Subcutaneous adipose tissue (tissue), 4 donors: ENCODE measurements around the gene RAB40C. TPM values are rescaled to one million over a fixed set of nuclear protein-coding genes. Genes with fewer than 3 reads are reported as not detected.

Experiments
- total RNA-seq, 4 donors: library from RNA; depleted of rRNA; stranded (reverse); fragments of >200 nt; gene quantifications; one replicate each; pipeline ENCODE4 v1.1.0, GENCODE V29; 2016
- TF ChIP-seq, protein P1 (sequence below): fragments of 450-650 bp; IDR thresholded peaks from one replicate; pipeline ENCODE4 v1.5.1; 2016; ENCODE audit warnings: low read depth, mild to moderate bottlenecking, control low read depth, antibody characterized with exemption, moderate library complexity

The RAB40C gene
- total RNA-seq, 4 donors from 2014 or later = 7.7 to 32.2 (median 12.3) TPM

DNA sequence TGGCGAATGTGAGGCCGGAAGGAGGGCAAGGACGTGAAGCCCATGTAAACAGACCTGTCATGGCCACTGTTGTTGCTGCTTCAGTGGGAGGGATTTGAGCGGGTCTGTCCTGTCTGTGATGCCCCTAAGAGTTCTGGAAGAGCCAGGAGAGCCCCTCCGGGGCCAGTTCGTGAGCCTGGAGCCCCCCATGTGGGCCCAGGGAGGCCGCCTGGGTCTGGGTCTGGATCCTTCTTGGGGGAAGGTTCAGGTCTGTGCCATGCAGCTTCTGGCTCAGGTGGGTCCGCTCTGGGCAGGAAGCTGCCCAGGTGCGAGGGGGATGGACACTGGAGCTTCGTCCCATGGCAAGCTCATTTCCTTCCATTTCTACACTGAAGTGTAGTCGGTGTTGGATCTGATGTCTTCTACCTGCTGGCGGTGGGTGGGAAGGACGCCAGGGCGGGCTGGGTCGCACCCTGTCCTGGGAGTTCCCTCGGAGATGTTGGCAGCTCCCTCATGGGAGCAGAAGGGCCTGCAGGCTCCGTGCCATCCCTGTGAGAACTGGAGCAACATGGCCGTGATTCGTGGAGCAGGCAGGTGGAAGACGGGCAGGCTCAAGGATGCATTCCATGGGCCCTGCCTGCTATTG lies 29.7 kb downstream of the RAB40C start:
- TF ChIP-seq, protein P1, sequence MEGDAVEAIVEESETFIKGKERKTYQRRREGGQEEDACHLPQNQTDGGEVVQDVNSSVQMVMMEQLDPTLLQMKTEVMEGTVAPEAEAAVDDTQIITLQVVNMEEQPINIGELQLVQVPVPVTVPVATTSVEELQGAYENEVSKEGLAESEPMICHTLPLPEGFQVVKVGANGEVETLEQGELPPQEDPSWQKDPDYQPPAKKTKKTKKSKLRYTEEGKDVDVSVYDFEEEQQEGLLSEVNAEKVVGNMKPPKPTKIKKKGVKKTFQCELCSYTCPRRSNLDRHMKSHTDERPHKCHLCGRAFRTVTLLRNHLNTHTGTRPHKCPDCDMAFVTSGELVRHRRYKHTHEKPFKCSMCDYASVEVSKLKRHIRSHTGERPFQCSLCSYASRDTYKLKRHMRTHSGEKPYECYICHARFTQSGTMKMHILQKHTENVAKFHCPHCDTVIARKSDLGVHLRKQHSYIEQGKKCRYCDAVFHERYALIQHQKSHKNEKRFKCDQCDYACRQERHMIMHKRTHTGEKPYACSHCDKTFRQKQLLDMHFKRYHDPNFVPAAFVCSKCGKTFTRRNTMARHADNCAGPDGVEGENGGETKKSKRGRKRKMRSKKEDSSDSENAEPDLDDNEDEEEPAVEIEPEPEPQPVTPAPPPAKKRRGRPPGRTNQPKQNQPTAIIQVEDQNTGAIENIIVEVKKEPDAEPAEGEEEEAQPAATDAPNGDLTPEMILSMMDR = no peak

DNA sequence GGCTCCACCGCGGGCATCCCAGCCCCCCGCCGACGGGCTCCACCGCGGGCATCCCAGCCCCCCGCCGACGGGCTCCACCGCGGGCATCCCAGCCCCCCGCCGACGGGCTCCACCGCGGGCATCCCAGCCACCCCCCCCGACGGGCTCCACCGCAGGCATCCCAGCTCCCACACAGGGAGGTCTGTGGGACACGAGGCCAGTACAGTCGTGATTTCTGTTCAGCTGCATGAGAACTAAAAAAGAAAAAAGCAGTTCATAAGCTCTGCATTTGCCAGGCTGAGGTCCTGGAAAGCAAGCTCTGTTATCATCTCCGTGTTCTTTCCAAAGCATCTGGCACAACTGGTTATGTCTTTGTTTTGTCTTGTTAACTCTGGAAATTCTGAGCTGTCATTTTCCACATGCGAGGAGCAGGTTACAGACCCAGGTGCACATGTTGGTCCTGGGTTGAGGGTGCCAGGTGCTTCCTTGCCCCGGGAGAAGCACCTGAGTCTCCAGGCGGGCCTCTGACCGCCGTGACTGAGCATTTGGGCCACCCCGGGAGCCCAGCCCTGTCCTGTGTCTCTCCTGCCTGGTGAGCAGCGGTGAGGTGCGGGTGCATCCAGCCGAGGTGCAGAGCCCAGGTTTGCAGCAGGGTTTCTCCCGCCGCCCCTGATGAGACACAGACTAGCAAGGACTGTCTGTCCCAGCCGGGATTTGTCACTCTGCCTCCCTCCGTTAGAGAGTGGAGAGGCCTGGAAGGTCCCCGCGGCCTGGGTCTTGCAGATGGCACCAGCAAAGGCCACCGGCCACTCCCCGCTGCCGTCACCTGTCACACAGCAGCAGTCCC lies 31.0 kb downstream of the RAB40C start:
- TF ChIP-seq, protein P1 = no peak

DNA sequence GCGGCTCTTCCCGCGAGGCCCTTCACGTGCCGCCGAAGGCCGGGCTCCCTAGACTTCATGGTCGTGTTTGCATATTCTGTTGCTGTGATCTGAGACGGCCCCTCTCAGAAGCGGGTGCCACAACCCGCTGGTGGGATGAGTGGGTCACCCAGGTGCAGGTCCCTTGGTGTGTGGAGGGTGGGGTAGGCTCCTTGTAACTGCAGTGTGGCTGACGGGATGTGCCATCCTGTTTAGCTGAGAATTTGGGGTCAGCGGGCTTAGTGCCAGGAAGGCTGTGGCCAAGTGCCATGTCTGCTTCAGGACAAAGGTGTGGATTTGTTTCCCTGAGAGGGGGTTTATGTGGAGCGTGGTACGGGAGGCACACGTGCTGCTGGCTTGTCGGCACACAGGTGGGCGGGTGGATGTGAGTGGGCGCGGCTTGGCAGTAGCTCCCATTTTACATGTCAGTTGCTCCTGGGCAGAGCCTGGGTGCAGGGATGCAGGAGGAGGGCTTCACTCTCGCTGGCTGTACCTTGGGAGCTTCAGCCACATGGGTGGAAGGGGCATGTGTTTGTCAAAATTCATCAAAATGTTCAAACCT lies 31.8 kb downstream of the RAB40C start:
- TF ChIP-seq, protein P1 = no peak

DNA sequence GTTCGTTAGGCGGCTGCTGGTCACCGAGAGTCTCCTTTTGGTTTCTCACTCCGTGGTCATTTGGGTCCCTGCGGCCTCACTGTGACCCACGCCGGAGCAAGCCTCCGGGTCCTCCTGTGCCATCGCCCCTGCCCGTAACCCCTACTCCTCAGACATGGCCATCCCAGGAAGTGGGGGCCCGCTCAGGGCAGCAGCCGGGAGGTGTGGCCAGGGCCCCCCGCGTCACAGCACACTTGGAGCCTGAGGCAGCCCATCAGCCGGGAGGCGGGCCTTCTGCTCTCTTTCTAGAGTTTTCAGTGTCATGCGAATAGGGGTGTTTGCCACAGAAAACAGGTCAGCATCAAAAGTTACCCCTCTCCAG lies 33.0 kb downstream of the RAB40C start:
- TF ChIP-seq, protein P1 = no peak

DNA sequence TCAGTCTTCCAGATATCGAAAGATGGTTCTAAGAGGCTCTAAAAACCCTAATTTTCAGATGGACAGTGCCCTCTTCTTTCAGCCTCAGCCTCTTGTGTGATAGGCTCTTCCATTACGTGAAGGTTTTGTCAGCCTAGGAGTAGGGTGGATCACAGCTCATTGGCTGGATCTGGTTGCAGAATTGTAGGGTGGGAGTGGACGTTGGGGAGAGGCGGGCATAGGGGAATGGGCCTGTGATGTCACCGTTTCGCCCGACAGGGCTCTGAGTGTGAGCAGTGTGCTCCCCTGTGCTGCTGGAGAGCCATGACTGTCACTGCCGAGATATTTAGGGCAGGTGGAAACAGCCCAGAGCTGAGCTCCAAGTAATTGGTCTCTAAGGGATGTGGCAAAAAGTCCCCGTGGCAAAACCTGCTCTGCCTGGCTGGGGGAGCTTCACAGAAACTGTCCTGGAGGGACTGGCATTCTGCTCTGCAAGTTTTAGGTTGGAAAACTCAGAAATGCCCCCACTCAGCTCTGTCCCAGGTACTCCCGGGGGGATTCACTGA lies 34.7 kb downstream of the RAB40C start:
- TF ChIP-seq, protein P1 = no peak

DNA sequence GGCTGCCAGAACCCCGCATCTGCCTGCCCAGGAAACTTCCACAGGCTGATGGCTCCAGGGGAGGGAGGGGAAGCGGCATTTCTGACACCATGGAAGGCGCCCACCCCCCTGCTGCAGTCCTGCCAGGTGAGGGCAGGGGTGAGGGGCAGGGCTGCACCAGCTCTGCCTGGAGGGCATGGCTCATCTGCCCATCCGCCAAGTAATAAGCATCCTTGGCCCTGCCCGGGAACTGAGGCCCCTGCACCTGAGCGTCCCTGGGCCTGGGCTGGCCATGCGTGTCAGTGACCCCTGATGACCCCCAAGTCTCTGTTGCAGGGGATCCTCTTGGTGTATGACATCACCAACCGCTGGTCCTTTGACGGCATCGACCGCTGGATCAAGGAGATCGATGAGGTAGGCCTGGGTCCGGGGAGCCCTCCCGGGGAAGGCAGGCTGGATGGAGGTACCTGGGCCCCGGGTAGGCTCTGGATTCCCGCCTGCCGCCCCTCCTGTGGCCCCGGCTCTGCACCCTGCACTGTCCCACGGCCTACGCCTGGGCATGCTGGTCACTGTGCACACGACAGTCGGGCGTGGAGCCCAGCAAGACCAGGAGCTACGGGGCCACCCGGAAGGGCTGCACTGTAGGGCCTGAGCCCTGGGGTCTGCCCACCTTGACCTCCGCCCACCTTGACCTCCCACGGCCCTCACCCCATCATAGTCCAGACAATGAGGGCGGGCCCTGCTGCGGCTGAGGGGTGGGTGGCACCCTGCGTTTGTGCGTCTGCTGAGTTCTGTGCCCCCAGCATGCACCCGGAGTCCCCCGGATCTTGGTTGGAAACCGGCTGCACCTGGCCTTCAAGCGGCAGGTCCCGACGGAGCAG lies 35.5 kb downstream of the RAB40C start:
- TF ChIP-seq, protein P1 = no peak
